Ishikawa (cell line): ENCODE results near the gene KDM2A.

ENCODE experiments used
- CEBPB ChIP-seq: IDR thresholded peaks from 2 replicates; pipeline ENCODE4 v1.6.1; 2012
- CREB1 ChIP-seq: IDR thresholded peaks from 2 replicates; pipeline ENCODE4 v1.6.1; 2012; ENCODE audit warnings: low read depth
- EGR1 ChIP-seq: IDR thresholded peaks from 2 replicates; pipeline ENCODE4 v1.6.1; 2012
- EP300 ChIP-seq: IDR thresholded peaks from 2 replicates; pipeline ENCODE4 v1.6.1; 2012; ENCODE audit warnings: borderline replicate concordance
- FOXM1 ChIP-seq: IDR thresholded peaks from 2 replicates; pipeline ENCODE4 v1.6.1; 2012; ENCODE audit warnings: low read depth, borderline replicate concordance
- NFIC ChIP-seq: IDR thresholded peaks from 2 replicates; pipeline ENCODE4 v1.6.1; 2012
- RAD21 ChIP-seq: IDR thresholded peaks from 2 replicates; pipeline ENCODE4 v1.6.1; 2012; ENCODE audit warnings: low read depth
- TAF1 ChIP-seq: IDR thresholded peaks from 2 replicates; pipeline ENCODE4 v1.6.1; 2012; ENCODE audit warnings: low read depth, mild to moderate bottlenecking
- TCF12 ChIP-seq: IDR thresholded peaks from 2 replicates; pipeline ENCODE4 v1.6.1; 2012; ENCODE audit warnings: low read depth
- TEAD4 ChIP-seq: IDR thresholded peaks from 2 replicates; pipeline ENCODE4 v1.6.1; 2012
- YY1 ChIP-seq: IDR thresholded peaks from 2 replicates; pipeline ENCODE4 v1.6.1; 2012; ENCODE audit warnings: low read depth
- ZBTB7A ChIP-seq: IDR thresholded peaks from 2 replicates; pipeline ENCODE4 v1.6.1; 2012; ENCODE audit warnings: low read depth
- TF ChIP-seq, protein P1 (sequence below): IDR thresholded peaks from 2 replicates; pipeline ENCODE4 v1.6.1; 2012
- TF ChIP-seq, protein P2 (sequence below): IDR thresholded peaks from 2 replicates; pipeline ENCODE4 v1.6.1; 2012; ENCODE audit warnings: low read depth, mild to moderate bottlenecking
- TF ChIP-seq, protein P3 (sequence below): IDR thresholded peaks from 2 replicates; pipeline ENCODE4 v1.6.1; 2012

KDM2A gene

DNA sequence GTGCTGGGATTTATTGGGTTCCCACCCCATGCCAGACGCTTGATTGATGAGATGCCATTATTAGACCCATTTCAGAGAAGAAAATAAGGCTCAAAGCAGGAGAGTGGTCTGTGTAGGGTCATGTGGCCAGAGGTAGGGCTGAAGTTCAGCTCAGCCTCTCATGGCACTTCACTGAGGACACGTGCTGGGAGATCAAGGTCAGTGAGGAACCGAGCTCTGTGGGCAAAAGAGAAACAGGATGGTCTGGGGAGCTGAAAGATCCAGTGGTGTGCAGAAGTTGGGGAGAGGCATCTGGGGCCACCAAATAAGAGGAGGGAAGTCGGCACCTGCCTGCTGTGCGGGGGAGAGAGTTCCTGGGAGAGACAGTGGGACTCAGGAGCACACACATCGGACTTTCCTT, 42.9 kb upstream of the KDM2A start:
- no peak for TF ChIP-seq RAD21
- TF ChIP-seq YY1 = no peak
- no peak for TF ChIP-seq TEAD4
- TF ChIP-seq FOXM1 = no peak
- no peak for TF ChIP-seq NFIC
- no peak for TF ChIP-seq TAF1
- no peak for TF ChIP-seq EGR1
- no peak for TF ChIP-seq CEBPB
- no peak for TF ChIP-seq CREB1
- TF ChIP-seq, protein P1, sequence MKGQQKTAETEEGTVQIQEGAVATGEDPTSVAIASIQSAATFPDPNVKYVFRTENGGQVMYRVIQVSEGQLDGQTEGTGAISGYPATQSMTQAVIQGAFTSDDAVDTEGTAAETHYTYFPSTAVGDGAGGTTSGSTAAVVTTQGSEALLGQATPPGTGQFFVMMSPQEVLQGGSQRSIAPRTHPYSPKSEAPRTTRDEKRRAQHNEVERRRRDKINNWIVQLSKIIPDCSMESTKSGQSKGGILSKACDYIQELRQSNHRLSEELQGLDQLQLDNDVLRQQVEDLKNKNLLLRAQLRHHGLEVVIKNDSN = no peak
- no peak for TF ChIP-seq ZBTB7A
- TF ChIP-seq, protein P2, sequence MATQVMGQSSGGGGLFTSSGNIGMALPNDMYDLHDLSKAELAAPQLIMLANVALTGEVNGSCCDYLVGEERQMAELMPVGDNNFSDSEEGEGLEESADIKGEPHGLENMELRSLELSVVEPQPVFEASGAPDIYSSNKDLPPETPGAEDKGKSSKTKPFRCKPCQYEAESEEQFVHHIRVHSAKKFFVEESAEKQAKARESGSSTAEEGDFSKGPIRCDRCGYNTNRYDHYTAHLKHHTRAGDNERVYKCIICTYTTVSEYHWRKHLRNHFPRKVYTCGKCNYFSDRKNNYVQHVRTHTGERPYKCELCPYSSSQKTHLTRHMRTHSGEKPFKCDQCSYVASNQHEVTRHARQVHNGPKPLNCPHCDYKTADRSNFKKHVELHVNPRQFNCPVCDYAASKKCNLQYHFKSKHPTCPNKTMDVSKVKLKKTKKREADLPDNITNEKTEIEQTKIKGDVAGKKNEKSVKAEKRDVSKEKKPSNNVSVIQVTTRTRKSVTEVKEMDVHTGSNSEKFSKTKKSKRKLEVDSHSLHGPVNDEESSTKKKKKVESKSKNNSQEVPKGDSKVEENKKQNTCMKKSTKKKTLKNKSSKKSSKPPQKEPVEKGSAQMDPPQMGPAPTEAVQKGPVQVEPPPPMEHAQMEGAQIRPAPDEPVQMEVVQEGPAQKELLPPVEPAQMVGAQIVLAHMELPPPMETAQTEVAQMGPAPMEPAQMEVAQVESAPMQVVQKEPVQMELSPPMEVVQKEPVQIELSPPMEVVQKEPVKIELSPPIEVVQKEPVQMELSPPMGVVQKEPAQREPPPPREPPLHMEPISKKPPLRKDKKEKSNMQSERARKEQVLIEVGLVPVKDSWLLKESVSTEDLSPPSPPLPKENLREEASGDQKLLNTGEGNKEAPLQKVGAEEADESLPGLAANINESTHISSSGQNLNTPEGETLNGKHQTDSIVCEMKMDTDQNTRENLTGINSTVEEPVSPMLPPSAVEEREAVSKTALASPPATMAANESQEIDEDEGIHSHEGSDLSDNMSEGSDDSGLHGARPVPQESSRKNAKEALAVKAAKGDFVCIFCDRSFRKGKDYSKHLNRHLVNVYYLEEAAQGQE = no peak
- TF ChIP-seq TCF12 = no peak
- TF ChIP-seq, protein P3, sequence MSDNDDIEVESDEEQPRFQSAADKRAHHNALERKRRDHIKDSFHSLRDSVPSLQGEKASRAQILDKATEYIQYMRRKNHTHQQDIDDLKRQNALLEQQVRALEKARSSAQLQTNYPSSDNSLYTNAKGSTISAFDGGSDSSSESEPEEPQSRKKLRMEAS = no peak
- no peak for TF ChIP-seq EP300

DNA sequence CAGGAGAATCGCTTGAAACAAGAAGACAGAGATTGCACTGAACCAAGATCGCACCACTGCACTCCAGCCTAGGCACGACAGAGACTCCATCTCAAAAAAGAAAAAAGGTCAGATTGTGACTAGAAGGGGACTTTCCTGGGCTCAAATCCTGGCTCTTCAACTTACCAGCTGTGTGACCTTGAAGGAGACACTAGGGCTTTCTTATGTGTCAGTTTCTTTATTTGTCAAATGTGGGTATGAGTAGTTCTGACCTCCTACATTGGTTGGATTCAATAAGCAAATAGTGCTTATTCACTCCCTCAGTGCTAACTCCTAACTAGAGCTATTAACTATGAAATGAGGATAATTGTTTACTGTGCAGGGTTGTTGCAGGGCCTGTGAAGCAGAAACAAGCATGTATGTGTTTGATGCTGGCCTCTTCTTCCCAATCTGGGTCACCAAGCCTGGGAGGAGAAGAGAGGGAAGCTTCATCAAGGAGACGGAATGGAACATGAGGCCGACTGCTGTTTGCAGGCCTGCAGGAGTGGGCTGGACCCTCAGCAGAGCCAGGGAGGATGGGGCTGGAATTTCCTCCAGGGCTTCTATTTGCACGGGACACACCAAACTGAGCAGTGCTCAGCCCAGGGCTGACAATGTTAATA, 39.9 kb upstream of the KDM2A start:
- TF ChIP-seq, protein P1 = no peak
- TF ChIP-seq TCF12 (no peak), EGR1 (no peak), RAD21 (no peak), EP300 (no peak), FOXM1 (no peak), CEBPB (no peak), ZBTB7A (no peak), YY1 (no peak), CREB1 (no peak), TAF1 (no peak), NFIC (no peak), TEAD4 (no peak)
- TF ChIP-seq, protein P2 = no peak
- TF ChIP-seq, protein P3 = no peak

DNA sequence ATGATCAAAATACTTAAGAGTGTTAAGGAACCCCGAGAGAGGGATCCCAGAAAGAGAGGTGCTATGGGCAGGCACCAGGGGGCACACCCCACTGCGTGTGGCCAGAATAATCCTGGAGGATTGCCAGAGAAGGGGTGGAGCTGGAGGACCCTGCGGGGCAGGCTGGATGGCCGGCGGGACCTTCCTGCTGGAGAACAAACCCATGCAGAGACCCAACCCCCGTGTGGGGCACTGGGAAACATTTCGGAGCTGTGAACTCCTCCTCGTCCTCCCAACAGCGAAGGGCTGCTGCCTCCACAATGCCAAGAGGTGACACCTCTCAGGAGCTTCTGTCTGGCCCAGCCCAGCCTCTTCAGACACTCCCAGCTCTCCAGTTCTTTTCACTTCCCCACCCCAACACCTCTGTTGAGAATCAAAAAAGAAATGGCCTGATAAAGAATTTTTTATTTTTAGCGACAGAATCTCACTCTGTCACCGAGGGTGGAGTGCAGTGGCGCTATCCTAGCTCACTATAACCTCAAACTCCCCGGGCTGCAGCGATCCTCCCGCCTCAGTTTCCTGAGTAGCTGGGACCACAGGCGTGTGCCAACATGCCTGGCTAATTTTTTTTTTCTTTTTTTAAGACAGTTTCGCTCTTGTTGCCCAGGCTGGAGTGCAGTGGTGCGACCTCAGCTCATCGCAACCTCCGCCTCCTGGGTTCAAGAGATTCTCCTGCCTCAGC, 36.8 kb upstream of the KDM2A start:
- TF ChIP-seq NFIC = peak; percentile 67
- no peak for TF ChIP-seq ZBTB7A
- TF ChIP-seq, protein P3 = no peak
- TF ChIP-seq RAD21 = peak; percentile 21; the same call in 1 of the 2 replicates

DNA sequence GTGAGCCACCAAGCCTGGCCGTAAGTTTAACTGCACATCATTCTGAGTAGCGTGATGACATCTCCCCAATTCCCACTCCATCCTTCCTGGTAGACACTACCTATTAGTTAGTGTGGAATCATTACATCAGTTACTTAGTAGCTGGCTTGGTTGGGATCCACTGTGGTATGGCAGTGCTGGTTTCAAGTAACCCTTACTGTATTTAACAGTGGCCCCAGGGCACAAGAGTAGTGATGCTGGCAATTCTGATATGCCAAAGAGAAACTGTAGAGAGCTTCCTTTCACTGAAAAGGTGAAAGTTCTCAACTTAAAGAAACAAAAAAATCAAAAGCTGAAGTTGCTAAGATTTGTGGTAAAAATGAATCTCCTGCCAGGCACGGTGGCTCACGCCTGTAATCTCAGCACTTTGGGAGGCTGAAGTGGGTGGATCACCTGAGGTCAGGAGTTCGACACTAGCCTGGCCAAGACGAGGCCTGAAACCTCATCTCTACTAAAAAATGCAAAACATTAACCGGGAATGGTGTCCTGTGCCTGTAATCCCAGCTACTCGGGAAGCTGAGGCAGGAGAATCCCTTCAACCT, 35.2 kb upstream of the KDM2A start:
- no peak for TF ChIP-seq YY1
- TF ChIP-seq CEBPB = no peak
- no peak for TF ChIP-seq EP300
- TF ChIP-seq, protein P2 = no peak
- no peak for TF ChIP-seq FOXM1
- TF ChIP-seq, protein P1 = no peak
- no peak for TF ChIP-seq TAF1
- TF ChIP-seq TEAD4 = no peak
- TF ChIP-seq RAD21 = no peak
- TF ChIP-seq EGR1 = no peak
- no peak for TF ChIP-seq CREB1
- TF ChIP-seq, protein P3 = no peak
